Measurements from ENCODE around the gene GPC6.

The GPC6 gene

DNA sequence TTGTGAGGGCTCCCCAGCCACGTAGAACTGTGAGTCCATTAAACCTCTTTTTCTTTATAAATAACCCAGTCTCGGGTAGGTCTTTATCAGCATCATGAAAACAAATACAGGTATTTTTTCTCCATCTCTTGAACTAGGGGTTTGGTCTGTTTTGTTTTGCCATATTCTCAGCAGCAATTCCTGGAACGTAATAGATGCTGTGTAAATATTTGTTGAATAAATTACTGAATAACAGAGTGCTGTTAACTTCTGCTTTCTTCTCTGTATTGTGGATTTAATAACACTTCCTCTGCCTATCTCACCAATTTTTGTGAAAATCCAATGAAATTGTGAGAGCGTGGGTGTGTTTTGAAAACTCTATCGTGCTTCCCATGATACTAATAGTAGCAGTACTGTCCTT, 823.4 kb downstream of the GPC6 start:
- DNase-seq (ENCODE audit: low read depth) = no peak

DNA sequence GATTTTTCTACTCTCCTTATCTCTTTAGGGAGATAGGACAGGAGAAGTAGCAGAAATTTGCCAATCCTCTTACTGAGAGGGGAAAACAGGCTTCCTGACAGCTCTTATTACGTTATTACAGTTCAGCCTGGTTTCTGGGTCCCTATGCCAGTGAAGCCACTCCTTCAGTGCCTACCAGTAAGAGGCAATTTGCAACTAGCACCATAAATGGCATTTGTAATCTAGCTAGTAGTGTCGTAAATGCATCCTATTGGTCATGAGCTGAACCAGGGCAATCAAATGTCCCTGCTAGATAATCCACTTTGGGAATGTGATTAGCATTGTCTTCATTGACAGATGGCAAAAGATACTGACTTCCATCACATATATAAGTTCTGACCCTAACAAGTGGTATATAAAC, 824.1 kb downstream of the GPC6 start:
- no peak for DNase-seq (ENCODE audit: low read depth)

DNA sequence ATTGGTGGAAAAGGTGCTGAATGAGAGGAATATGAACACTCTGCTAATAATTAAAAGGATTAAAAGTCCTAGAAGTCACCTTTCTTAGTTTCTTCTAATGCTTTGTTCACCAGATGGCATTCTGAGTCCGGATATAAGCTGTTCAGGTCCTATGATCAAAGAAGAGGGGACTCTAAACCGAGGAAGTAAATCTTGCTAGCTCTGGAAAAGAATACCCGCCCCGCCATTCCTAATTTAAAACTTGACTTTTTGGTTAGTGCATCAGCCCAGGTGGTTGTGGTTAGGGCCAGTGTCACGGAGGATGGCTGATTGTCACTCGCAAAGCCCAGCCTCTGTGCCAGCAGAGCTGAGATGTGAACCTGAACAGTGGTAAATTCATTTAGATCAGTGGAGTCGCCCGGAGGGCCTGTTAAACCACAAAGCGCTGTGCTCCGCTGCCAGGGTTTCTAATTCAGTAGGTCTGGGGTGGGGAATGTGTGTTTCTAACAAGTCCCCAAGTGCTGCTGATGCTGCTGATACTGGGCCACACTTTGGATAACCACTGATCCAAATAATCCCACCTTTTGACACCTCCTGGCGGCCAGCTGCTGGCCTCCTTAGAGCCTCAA, 827.5 kb downstream of the GPC6 start:
- DNase-seq (ENCODE audit: low read depth) = no peak

DNA sequence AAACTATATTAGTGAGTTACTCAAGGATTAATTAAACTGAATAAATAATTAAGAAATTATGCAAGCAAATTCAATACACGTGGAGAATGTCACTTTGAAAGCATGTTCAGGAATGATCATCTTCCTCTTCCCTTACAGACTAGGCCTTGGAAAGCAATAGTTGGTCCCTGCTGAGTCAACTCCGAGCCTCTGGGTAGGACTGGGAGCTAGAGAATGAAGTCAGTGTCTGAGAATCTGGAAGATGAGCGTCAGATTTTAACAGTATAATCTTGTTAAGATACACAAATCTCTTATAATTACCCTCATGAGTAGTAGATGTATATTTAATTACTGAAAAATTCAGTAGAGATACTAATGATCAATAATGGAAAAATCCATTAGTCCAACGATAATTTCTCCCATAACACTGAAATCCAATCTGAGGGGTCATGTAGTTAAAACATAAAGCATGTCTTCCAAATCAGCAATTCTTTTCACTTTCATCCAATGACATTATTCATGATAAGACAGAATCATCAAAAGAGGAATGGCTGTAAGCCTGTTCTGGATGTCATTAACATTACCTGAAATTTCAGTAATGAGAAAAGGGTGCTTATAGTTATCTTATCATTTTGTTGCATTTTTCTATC, 829.9 kb downstream of the GPC6 start:
- peak; percentile 35 for DNase-seq (ENCODE audit: low read depth)

DNA sequence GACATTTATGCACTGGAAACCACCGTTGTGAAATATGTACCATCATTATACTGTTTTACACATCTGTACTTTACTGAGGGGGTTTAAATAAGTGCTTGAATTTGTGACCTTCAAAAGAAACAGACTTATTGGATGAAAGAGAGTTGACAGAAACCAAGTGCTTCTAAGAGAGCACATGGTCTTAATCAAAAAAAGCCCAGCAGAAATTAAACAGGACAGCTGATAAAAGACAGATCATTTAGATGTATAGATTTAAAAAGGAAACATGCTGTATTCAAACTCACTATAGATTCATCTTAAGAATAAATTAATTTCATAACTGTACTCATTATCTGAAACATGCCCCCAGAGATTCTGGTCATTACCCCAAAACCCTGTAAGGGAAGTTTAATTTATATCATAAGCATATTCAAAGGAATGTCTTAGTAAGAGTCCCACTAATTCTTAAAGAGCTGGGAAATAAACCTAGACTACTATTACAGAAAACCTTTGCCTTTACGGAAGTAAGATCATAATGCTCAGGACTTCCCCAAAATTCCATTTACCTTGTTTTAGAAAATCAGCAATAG, 831.1 kb downstream of the GPC6 start:
- DNase-seq (ENCODE audit: low read depth) = no peak

DNA sequence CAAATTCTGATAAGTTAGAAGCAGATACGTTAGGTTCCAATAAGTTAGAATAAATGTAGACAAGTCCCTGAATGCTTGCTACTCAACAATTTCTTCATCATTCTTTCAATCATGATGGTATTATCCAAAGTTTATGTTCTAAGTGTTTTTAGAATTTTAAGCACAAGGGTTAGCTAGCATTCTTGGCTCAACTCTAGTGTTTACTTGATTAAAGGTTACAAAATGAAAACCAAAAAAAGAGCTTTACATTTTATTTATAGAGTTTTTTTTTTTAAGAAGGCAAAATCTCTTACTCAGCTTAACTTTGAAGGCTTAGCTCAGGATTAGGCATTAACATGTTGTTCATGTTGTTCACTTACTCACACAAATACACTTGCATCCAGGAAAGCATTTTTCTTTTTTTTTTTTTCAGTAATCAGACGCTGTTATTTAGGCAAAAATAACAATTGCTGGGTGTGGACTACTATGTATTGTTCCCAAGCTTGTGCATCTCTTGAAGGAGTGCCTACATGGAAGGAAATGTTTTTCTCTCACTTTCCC, 832.3 kb downstream of the GPC6 start:
- DNase-seq (ENCODE audit: low read depth) = no peak

DNA sequence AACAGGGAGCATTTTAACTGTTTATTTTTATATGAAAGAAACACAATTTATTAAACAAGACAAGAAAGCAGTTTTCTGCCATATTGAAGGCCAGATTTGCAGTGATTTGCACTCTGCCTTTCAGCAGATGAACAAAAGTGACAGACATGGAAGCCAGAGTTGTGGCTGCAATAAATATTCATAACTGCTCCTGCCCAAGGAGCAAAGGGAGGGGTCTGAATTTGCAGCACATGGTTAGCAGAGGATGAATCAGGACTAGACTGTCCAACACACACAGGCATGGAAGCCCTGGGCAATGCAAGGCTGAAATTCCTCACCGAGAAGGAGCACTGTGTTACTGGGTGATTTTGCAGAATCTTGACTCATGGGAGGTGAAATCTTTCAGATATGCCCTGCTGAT, 834.7 kb downstream of the GPC6 start:
- peak; percentile 81 for DNase-seq (ENCODE audit: low read depth)

DNA sequence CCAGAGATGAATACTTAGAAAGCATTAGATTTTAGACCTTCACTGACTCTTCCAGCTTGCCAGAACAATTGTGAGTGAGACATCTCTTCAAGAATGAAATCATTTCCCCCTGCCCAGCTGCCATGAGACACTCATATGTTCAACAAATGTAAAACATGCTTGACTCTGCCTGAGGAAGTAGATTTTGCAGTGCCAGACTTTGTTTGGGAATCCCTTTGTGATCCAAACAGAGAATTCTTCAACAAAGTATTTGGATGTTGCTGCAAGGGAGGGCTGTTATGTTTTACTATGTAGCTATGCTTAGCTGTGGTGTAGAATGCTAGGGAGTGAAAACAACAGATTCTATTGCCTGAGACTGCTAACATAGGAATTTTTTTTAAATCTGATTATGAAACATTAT, 836.5 kb downstream of the GPC6 start:
- DNase-seq (ENCODE audit: low read depth) = peak; percentile 49

DNA sequence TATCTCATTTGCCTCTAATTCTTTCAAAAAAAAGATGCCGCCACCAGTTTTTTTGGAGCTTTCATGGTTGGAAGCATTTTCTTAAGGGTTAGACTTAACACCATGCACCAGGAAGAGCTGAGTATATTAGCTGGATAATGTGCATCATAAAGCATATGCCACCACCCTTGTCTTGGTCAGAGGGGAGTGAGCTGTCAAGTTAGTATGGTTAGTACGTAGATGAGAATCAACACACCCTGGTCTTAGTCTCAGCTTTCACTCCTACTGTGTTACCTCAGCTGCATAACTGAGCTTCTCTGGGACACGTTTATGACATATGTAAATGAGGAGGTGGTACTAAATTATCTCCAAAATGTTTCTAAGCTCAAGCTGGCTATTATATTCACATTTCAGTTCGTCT, 837.2 kb downstream of the GPC6 start:
- DNase-seq (ENCODE audit: low read depth) = no peak

DNA sequence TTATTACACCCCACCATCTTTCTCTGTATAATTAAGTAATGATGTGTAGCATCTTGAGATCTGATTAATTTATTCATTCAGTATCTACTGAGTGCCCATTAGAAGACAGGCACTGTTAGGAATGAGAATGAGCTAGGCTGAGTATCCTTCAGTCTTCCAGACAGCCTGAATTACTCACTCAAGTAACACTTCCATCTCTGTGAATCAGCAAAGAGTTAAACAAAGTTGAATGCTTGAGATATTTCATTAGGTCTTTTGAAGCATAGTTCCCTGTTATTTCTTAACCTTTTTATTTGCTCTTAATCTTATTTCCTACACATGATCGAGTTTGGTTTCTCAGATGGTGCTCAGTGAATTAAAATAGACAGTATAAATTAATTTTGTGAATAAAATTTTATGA, 839.1 kb downstream of the GPC6 start:
- peak; percentile 59 for DNase-seq (ENCODE audit: low read depth)

DNA sequence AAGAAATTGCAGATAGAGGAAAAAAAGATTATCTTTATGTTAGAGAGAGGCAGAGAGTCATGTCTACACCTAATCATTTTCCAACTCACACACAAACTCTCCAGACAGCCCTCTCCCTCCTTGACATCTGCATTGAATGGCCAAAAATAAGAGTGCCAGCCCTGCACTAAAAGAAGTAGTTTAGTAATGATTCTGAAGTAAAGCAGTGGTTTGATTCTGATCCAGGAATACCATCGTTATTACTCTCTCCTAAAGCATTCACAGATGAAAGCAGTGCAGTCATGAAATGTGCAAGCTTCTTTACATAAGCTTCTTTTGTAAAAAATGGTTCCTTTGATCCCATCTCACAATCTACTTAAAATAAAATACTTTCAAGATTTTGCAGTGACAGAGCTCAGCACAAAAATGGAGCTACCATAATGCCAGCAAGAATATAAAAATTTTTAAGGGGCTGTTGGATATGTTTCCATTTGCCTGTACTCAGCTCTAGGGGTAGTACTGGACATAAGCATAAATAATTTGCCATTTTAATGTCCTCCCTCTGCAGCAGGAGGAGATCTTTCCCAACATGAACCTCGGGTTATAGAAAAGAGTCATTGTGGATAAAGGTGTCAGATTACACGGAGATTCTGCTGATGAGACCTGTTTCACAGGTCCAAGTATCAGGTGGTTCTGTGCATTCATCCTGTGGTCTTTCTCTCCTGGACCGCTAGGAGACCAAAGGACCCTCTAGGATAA, 846.6 kb downstream of the GPC6 start:
- peak; percentile 86 for DNase-seq (ENCODE audit: low read depth)

DNA sequence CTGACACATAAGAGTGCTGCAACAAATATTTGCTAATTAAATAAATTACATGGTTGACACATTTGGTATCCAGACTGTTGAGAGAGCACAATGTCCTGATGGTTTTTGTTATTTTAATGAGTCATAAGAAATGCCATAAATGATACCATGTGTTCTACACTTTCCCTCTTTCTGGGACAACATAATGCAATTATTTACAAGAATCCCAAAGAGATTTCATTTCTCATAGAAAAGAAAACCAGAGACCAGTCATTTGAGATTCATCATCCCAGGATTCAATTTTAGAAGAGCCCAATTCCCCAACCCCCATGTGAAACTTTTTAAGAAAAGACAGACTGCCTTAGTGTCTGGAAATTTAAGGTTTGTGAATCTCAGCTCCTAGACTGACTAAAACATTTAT, 853.3 kb downstream of the GPC6 start:
- DNase-seq (ENCODE audit: low read depth) = peak; percentile 66

DNA sequence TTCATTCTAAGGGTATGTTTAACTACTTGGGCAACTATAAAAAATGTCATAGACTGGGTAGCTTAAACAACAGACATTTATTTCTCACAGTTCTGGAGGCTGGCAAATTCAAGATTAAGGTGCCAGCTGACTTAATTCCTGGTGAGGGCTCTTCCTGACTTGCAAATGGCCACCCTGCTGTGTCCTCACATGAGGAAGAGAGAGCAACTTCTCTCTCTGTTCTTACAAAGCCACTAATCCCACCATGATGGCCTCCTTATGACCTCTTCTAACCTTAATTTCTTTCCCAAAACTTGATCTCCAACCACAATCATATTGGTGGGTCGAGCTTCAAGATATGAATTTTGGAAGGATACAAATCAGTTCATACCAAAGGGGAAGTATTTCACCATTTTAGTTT, 853.9 kb downstream of the GPC6 start:
- DNase-seq (ENCODE audit: low read depth) = no peak

DNA sequence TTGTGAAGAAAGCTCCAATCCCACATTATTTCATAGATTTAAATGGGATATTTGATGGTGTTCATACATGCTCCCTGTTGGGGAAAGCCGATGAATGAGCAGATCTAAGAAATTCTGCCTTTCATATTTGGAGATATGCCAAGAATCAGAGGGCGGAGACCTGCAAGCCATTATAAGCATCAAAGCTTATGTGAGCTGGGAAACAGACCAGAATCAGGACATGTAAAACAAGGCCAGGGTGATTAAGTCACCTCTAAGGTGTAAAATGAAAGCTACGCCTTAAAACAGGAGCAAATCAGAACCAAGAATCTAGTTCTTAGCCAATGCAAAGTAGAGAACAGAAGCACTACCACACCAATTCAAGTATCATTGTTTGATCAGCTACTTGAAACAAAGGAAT, 860.5 kb downstream of the GPC6 start:
- DNase-seq (ENCODE audit: low read depth) = no peak

DNA sequence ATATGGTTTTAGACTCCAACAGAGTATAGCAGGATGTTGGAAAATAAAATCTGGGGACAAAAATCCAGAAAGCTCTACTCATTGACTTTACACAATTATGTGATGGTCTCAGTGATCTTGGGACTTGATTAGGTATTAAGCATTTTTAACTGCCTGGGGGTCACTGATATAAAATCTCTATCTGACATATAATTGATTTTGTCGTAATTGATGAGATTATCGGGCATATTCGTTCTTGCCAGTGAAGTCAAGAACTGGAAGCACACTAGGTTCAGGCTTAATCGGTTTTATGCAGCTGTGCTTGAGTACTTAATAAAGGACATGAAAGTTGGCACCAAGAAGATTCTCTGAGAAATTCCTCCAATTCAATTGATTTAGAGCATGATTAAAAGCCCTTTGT, 862.1 kb downstream of the GPC6 start:
- DNase-seq (ENCODE audit: low read depth) = no peak

DNA sequence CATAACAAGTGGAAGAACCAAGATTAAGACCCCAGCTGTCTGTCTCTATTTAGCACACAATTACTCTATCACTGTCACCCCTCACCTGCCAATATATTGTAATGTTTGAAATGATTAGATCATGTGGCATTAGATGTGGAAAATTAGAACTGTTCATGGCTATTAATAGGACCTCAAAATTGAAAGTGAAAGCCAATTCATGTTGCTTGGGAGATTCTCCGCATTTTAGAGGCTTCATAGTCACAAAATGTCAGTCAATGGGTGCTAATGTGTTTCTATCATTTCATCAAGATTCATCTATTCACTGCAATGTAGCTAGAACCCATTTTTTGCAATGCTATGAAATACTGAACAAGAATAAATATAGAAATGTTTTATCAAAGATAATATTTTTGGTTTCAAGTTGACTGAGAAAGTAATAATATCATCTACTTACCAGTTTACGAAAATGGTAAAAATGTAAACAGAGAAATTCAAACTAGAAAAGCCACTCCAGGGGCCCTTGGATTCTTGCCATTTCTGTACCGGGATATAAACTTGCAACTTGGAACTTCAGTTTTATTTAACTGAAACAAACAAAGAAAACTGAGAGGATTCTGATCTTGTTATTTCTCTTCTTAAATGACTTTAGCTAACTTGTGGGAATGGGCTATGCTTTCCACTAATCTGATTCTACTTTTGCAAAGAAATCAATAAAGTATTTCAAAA, 864.3 kb downstream of the GPC6 start:
- no peak for DNase-seq (ENCODE audit: low read depth)

DNA sequence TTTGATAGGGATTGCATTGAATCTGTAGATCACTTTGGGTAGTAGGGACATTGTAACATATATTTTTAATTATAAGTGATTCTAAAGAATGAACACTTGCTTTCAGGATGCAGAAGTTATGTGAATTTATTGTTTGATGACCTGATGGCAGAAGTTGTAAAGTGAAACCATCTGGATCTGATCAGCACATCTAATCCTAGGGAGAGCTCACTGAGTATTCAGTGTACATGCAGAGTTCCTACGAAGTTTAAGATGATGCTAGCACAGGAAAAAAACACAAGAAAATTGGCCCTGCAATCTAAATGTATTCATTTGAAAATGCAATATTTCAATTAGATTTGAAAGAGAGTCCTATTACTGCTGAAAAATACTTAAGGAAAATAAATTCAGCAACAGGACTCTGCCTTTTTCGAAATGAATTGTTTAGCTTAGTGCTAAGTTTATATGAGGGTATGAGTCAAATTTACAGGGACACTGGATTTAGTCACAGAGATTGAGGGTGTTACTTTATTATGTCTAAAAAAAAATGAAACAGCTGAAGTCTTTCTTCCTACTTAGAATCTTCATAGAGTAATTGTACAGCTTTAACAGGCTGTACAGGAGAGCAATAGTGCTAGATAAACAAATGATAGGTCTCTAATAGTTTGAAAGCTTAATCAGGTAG, 867.2 kb downstream of the GPC6 start:
- no peak for DNase-seq (ENCODE audit: low read depth)

DNA sequence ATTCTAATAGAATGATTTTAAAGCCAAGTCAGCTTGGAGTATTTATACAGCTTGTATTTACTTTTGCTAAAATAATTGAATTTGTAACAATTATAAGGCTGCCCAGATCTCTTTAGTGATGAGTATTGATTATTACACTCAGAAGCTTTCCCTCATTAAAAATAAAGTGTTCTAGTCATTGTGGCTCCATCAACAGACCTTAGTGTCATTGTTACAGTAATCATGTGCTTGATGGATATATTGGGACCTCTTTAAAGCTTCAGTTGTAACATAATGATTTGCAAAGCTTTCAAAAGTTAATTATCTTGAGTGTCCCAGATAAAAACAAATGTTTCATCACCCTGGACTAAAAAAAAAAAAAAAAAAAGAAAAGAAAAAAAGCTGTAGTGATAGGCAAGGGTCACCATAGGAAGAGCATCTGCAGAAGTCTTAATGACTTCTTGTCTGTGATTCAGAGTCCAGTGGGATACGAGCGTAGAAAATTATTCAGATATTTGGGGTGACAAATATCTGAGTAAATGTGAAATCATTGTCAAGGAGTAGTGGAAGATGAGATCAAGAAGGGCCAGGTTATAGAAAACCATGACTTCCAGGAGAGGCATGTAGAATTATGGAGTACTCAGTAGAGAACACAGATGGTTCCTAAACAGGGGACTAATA, 883.2 kb downstream of the GPC6 start:
- DNase-seq (ENCODE audit: low read depth) = no peak

DNA sequence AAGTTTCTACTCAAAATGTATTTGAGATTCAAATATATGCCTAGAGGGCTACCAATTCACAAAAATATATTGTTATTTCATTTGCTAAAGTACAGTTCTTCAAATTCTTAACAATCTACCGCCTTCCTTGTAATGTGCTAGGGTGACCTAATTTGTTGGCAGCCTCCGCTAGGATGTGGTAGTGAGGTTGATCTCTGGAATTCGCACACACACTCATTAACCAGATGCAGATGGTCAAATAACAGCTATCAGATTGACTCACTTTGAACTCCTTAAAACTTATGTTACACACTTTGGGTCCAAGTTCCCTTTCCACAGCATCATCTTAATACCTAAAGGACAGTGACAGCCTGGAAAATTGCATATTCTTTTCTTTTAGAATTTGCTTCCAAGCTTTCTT, 885.6 kb downstream of the GPC6 start:
- DNase-seq (ENCODE audit: low read depth) = peak; percentile 95

DNA sequence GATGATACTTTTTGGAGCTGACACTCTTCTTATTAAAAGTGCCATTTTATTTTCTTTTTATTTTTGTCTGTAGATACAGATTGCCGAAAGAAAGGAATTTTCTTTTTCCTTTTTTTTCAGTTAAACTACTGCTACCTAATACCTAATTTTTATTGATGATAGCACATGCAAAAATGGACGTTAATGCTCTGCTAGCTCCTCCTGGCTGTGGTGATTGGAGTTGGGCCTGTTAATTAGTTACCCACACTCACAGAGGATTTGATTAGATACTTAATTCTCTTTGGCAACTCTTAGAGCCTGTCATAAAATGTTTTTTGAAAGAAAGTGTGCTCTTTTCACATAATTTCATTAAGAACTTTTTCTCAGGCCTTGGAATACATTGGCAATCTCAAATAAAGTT, 886.1 kb downstream of the GPC6 start:
- no peak for DNase-seq (ENCODE audit: low read depth)

DNA sequence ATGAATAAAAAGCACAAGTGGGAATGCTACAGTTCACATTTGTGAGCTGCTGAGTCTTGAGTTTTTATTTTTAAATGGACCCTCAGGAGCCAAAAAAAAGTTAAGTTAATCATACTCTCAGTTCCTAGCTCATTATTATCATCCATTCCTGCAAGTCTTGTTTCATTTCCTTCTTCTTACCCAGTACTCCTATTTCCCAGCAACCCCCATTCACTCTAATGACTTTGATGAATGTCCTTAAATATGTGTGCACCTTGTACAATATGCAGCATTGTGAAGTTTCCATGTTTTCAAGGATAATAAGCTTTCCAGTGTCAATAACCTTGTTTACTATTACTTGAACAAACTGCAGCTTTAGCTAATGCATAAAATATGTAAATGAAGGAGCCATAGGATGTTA, 886.6 kb downstream of the GPC6 start:
- DNase-seq (ENCODE audit: low read depth) = no peak
